Measurements from ENCODE around the gene APH1B.

The APH1B gene

DNA sequence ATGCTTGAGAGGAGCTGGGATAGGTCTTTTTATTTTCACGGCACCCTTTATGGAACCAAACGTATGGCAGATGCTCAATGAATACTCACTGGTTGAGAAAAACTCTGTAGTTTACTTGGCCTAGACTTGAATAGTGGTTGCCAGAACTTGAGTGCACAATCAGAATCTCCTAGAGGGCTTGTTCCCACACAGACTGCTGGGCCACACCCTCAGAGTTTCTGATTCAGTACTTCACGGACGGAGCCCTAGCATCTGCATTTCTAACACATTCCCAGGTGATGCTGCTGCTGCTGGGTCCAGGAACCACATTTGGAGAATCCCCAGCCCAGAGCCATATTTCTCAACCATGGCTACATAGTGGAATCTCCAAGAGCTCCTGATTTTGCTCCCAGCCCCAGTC lies 79.7 kb downstream of the APH1B start:
- DNase-seq, result no peak

DNA sequence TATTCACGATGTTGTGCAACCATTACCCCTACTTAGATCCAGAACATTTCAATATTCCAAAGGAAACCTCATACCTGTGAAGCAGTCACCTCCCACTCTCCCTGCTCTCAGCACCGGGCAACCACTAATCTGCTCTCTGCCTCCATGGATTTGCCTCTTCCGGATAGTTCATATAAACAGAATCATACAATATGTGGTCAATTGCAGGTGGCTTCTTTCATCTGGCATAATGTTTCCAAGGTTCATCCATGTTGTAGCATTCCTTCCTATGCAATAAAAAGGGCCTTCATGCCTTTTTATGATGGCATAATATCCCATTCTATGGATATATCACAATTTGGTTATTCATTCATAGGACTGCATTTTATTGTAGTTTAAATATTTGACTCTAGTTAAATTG lies 80.3 kb downstream of the APH1B start:
- DNase-seq, result no peak

DNA sequence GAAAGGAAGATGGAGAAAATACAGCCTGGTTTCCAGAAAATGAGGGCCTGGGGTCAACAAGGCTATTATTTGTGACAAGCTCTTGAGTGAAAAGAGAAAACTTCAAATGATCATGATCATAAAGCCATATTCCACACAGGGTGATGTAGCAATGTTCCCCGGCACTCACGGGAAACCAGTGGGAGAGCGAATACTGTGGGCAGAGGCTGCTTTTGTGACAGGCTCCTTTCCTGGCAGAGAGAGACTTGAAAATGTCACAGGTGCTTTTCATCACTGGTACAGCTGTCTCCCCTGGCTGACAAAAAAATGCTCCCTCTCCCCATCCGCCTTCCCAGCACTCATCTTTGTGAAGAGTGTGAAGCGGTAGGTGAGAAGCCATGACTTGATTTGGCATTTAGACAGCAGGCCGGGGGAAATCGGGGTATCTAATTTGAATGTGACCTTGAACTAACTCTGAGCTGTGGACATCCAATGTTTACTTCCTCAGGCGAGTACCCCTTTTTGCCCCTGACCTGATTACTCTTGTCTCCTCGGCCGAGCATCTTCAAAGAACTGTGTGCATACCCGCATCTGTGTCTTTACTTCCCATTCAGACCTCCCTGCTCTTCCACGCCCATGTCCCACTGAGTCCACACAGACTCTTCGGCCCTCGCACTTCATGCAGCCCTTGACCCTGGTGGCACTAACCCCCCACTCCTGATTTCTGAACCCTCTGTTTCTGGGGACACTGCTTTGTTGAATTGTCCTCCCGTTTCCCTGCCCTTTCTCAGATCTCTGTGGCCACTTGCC lies 81.0 kb downstream of the APH1B start:
- no peak for DNase-seq

Data from activated CD4-positive, alpha-beta T cell treated with anti-CD3 and anti-CD28 coated beads, Interleukin-2, amount 50 U/mL, for 1 hour (primary cell).